ENCODE measurements around the gene WDSUB1. TPM values are rescaled to one million over a fixed set of nuclear protein-coding genes. Genes with fewer than 3 reads are reported as not detected.

Gene WDSUB1
- total and polyA plus RNA-seq, 10 donors: 5.2 to 14.8 (median 9.5) TPM

- TF ChIP-seq CTCF (IDR thresholded peaks at IDR 0.05 in 8 of 11, conservative IDR thresholded peaks at IDR 0.05 in 3 of 11) (no peak), POLR2AphosphoS5 (IDR thresholded peaks at IDR 0.05) (peak; percentile 70 to 82 (median 73))
- DNase-seq: no peak
- no peaks in the 10 kb centered on the region for H3K9me3 ChIP-seq
- peak overlapping the region in 5 of 8 donors; percentile 2 to 76 (median 73) for H3K27ac ChIP-seq
- H3K27me3 ChIP-seq (replicated peaks in 1 of 7): no peaks in the 10 kb centered on the region
- intact Hi-C loops (cut with DNase I; ENCODE audit: low total_unique reads): no loop called here
- H3K4me3 ChIP-seq: no peak overlapping the region
- H3K4me1 ChIP-seq: peaks cover 0 to 46% (median 34%) of the 10 kb centered on the region in 6 donors
- peaks cover 0 to 64% (median 9%) of the 10 kb centered on the region in 6 donors for H3K36me3 ChIP-seq
- WGBS, 5 donors: 64 to 83% (median 80%) methylated on average over 26 of the region's 26 CpGs
Measured at GRCh38 chr2:159225025-159226016, 61.2 kb downstream of the WDSUB1 start.

- Histone ChIP-seq H3K27ac (peak overlapping the region in 4 of 8 donors; percentile 55 to 76 (median 74)), H3K36me3 (peaks cover 0 to 64% (median under 1%) of the 10 kb centered on the region in 6 donors), H3K4me3 (no peak overlapping the region), H3K9me3 (no peaks in the 10 kb centered on the region), H3K27me3 (replicated peaks in 1 of 7) (no peaks in the 10 kb centered on the region), H3K4me1 (peaks cover 0 to 46% (median 34%) of the 10 kb centered on the region in 6 donors)
- TF ChIP-seq POLR2AphosphoS5 (IDR thresholded peaks at IDR 0.05): no peak
- no peak for TF ChIP-seq CTCF (IDR thresholded peaks at IDR 0.05 in 8 of 11, conservative IDR thresholded peaks at IDR 0.05 in 3 of 11)
- no peak for TF ChIP-seq POLR2A (IDR thresholded peaks at IDR 0.05)
- intact Hi-C loops (cut with DNase I; ENCODE audit: low total_unique reads): no loop called here
- DNase-seq: no peak
- WGBS, 5 donors: 84 to 93% (median 89%) methylated on average over 17 of the region's 17 CpGs
Measured at GRCh38 chr2:159224061-159224813, 62.3 kb downstream of the WDSUB1 start.

- H3K36me3 ChIP-seq: peaks cover 0 to 85% (median 6%) of the 10 kb centered on the region in 6 donors
- whole genome bisulfite sequencing, 5 donors: 94 to 99% (median 98%) methylated on average over 6 to 8 of the region's 8 CpGs
- TF ChIP-seq POLR2A (IDR thresholded peaks at IDR 0.05) (no peak), POLR2AphosphoS5 (IDR thresholded peaks at IDR 0.05) (no peak), CTCF (IDR thresholded peaks at IDR 0.05 in 8 of 11, conservative IDR thresholded peaks at IDR 0.05 in 3 of 11) (no peak)
- H3K27me3 ChIP-seq (replicated peaks in 1 of 7): no peaks in the 10 kb centered on the region
- no peak overlapping the region for H3K4me3 ChIP-seq
- no peak for DNase-seq
- H3K27ac ChIP-seq: no peak overlapping the region
- intact Hi-C loops (cut with DNase I; ENCODE audit: low total_unique reads): no loop called here
- peaks cover 0 to 9% (median 5%) of the 10 kb centered on the region in 6 donors for H3K4me1 ChIP-seq
- peaks cover 0 to 4% (median 0%) of the 10 kb centered on the region in 8 donors for H3K9me3 ChIP-seq
Measured at GRCh38 chr2:159219394-159219998, 67.0 kb downstream of the WDSUB1 start.
